HCT116 (cell line): Measurements from ENCODE around the gene MAP3K5.
A peak's percentile ranks its signal among the peaks of the same experiment; 100 is the strongest.

Experiments
- CEBPB ChIP-seq: IDR thresholded peaks from 2 replicates; pipeline ENCODE4 v1.6.1; 2012; ENCODE audit warnings: low read depth
- EGR1 ChIP-seq: IDR thresholded peaks from 2 replicates; pipeline ENCODE4 v1.6.1; 2012; ENCODE audit warnings: low read depth
- EZH2 ChIP-seq: fragments of 200-600 bp; sonication (generic); IDR thresholded peaks from 2 replicates; pipeline ENCODE4 v1.6.1; 2017; ENCODE audit warnings: antibody characterized with exemption, mixed run types
- EZH2phosphoT487 ChIP-seq: fragments of 200-600 bp; IDR thresholded peaks from 2 replicates; pipeline ENCODE4 v1.6.1; 2018; ENCODE audit warnings: antibody characterized with exemption, borderline replicate concordance
- POLR2A ChIP-seq: IDR thresholded peaks from 2 replicates; pipeline ENCODE4 v1.7.0; 2011; ENCODE audit warnings: borderline replicate concordance; ENCODE audit not compliant: insufficient read depth, insufficient read length; ENCODE audit errors: extremely low read depth
- POLR2AphosphoS5 ChIP-seq: IDR thresholded peaks from 2 replicates; pipeline ENCODE4 v1.6.1; 2011; ENCODE audit warnings: mild to moderate bottlenecking, low read depth, low read length, moderate library complexity
- RAD21 ChIP-seq: IDR thresholded peaks from 2 replicates; pipeline ENCODE4 v1.6.1; 2012; ENCODE audit warnings: low read depth, mild to moderate bottlenecking
- SP1 ChIP-seq: IDR thresholded peaks from 2 replicates; pipeline ENCODE4 v1.6.1; 2012; ENCODE audit warnings: low read depth
- ZFX ChIP-seq: fragments of 450-650 bp; IDR thresholded peaks from 2 replicates; pipeline ENCODE4 v1.6.1; 2017
- TF ChIP-seq, protein P1 (sequence below), 3 experiments: fragments of 200-600 bp in 1 of 3; sonication (generic) in 1 of 3; IDR thresholded peaks in 2 of 3; conservative IDR thresholded peaks in 1 of 3; 2 replicates each; pipeline ENCODE4 v1.5.1; 2012 to 2017; ENCODE audit warnings: low read depth in 2 of 3, low read length in 2 of 3, antibody characterized with exemption in 1 of 3, borderline replicate concordance in 1 of 3, control low read depth in 1 of 3, mild to moderate bottlenecking in 1 of 3, mixed read lengths in 1 of 3, mixed run types in 1 of 3, moderate library complexity in 1 of 3; ENCODE audit not compliant: insufficient read depth in 1 of 3
- TF ChIP-seq, protein P2 (sequence below): IDR thresholded peaks from 2 replicates; pipeline ENCODE4 v1.6.1; 2012; ENCODE audit warnings: low read depth
- TF ChIP-seq, protein P3 (sequence below): IDR thresholded peaks from 2 replicates; pipeline ENCODE4 v1.6.1; 2012

DNA sequence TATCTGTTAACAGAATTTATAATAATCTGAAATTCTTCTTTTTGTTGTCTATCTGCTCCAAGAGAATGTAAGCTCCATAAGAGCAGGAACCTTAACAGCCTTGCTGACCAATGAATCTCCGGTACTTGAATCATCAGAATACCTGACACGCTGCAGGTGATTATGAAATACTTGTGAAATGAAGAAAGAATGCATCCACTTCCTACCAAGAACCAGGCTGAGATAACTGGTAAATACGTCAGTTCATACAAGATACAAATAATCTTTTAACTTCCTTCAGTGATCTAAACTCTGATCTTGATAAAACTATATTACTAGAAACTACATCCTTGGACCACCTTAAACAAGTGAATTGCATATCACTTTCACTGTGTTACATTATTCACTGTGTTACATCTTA is 116.2 kb downstream of the MAP3K5 start:
- TF ChIP-seq EZH2, result no peak
- no peak for TF ChIP-seq POLR2A
- no peak for TF ChIP-seq RAD21
- peak; percentile 46; the same call in 1 of the 2 replicates for TF ChIP-seq CEBPB
- TF ChIP-seq, protein P1, sequence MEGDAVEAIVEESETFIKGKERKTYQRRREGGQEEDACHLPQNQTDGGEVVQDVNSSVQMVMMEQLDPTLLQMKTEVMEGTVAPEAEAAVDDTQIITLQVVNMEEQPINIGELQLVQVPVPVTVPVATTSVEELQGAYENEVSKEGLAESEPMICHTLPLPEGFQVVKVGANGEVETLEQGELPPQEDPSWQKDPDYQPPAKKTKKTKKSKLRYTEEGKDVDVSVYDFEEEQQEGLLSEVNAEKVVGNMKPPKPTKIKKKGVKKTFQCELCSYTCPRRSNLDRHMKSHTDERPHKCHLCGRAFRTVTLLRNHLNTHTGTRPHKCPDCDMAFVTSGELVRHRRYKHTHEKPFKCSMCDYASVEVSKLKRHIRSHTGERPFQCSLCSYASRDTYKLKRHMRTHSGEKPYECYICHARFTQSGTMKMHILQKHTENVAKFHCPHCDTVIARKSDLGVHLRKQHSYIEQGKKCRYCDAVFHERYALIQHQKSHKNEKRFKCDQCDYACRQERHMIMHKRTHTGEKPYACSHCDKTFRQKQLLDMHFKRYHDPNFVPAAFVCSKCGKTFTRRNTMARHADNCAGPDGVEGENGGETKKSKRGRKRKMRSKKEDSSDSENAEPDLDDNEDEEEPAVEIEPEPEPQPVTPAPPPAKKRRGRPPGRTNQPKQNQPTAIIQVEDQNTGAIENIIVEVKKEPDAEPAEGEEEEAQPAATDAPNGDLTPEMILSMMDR (IDR thresholded peaks at IDR 0.05 in 2 of 3, conservative IDR thresholded peaks at IDR 0.05 in 1 of 3; ENCODE audit: borderline replicate concordance in 1 of 3, insufficient read depth in 1 of 3, low read depth in 2 of 3, low read length in 2 of 3), result no peak
- TF ChIP-seq ZFX, result no peak
- TF ChIP-seq, protein P2, sequence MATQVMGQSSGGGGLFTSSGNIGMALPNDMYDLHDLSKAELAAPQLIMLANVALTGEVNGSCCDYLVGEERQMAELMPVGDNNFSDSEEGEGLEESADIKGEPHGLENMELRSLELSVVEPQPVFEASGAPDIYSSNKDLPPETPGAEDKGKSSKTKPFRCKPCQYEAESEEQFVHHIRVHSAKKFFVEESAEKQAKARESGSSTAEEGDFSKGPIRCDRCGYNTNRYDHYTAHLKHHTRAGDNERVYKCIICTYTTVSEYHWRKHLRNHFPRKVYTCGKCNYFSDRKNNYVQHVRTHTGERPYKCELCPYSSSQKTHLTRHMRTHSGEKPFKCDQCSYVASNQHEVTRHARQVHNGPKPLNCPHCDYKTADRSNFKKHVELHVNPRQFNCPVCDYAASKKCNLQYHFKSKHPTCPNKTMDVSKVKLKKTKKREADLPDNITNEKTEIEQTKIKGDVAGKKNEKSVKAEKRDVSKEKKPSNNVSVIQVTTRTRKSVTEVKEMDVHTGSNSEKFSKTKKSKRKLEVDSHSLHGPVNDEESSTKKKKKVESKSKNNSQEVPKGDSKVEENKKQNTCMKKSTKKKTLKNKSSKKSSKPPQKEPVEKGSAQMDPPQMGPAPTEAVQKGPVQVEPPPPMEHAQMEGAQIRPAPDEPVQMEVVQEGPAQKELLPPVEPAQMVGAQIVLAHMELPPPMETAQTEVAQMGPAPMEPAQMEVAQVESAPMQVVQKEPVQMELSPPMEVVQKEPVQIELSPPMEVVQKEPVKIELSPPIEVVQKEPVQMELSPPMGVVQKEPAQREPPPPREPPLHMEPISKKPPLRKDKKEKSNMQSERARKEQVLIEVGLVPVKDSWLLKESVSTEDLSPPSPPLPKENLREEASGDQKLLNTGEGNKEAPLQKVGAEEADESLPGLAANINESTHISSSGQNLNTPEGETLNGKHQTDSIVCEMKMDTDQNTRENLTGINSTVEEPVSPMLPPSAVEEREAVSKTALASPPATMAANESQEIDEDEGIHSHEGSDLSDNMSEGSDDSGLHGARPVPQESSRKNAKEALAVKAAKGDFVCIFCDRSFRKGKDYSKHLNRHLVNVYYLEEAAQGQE, result no peak
- TF ChIP-seq, protein P3, sequence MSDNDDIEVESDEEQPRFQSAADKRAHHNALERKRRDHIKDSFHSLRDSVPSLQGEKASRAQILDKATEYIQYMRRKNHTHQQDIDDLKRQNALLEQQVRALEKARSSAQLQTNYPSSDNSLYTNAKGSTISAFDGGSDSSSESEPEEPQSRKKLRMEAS, result no peak
- TF ChIP-seq EGR1, result no peak
- no peak for TF ChIP-seq POLR2AphosphoS5
- TF ChIP-seq EZH2phosphoT487, result no peak
- no peak for TF ChIP-seq SP1
